ENCODE measurements around the gene FREM2.

The FREM2 gene

GRCh38 chr13:38697628-38698333 is 10.9 kb downstream of the FREM2 start:
- no peaks in the 10 kb centered on the region for H3K27me3 Mint-ChIP-seq (ENCODE audit: low read depth)
- no peaks in the 10 kb centered on the region for H3K9me3 Mint-ChIP-seq
- no peak for DNase-seq (ENCODE audit: low spot score)
- no peaks in the 10 kb centered on the region for H3K4me1 Mint-ChIP-seq (ENCODE audit: low read depth)
- H3K36me3 Mint-ChIP-seq (ENCODE audit: low read depth), result no peaks in the 10 kb centered on the region
- no peak overlapping the region for H3K27ac Mint-ChIP-seq
- H3K4me3 Mint-ChIP-seq, result no peak overlapping the region

- Mint-ChIP-seq H3K27me3 (ENCODE audit: low read depth) (no peaks in the 10 kb centered on the region), H3K27ac (no peak overlapping the region), H3K36me3 (ENCODE audit: low read depth) (no peaks in the 10 kb centered on the region), H3K4me1 (ENCODE audit: low read depth) (no peaks in the 10 kb centered on the region), H3K9me3 (no peaks in the 10 kb centered on the region), H3K4me3 (no peak overlapping the region)
- DNase-seq (ENCODE audit: low spot score), result no peak
Observed at GRCh38 chr13:38700051-38700450, 13.2 kb downstream of the FREM2 start.

GRCh38 chr13:38702669-38703068 is 15.8 kb downstream of the FREM2 start:
- no peaks in the 10 kb centered on the region for H3K4me1 Mint-ChIP-seq (ENCODE audit: low read depth)
- H3K4me3 Mint-ChIP-seq, result no peak overlapping the region
- no peaks in the 10 kb centered on the region for H3K9me3 Mint-ChIP-seq
- H3K27ac Mint-ChIP-seq, result no peak overlapping the region
- no peaks in the 10 kb centered on the region for H3K27me3 Mint-ChIP-seq (ENCODE audit: low read depth)
- no peak for DNase-seq (ENCODE audit: low spot score)
- H3K36me3 Mint-ChIP-seq (ENCODE audit: low read depth), result no peaks in the 10 kb centered on the region

GRCh38 chr13:38703255-38703654 is 16.4 kb downstream of the FREM2 start:
- H3K4me3 Mint-ChIP-seq, result no peak overlapping the region
- H3K36me3 Mint-ChIP-seq (ENCODE audit: low read depth), result no peaks in the 10 kb centered on the region
- no peak overlapping the region for H3K27ac Mint-ChIP-seq
- DNase-seq (ENCODE audit: low spot score), result no peak
- H3K27me3 Mint-ChIP-seq (ENCODE audit: low read depth), result no peaks in the 10 kb centered on the region
- H3K4me1 Mint-ChIP-seq (ENCODE audit: low read depth), result no peaks in the 10 kb centered on the region
- no peaks in the 10 kb centered on the region for H3K9me3 Mint-ChIP-seq

- Mint-ChIP-seq H3K36me3 (ENCODE audit: low read depth) (no peaks in the 10 kb centered on the region), H3K27ac (no peak overlapping the region), H3K4me3 (no peak overlapping the region), H3K9me3 (no peaks in the 10 kb centered on the region), H3K4me1 (ENCODE audit: low read depth) (no peaks in the 10 kb centered on the region), H3K27me3 (ENCODE audit: low read depth) (no peaks in the 10 kb centered on the region)
- DNase-seq (ENCODE audit: low spot score), result no peak
Observed at GRCh38 chr13:38705365-38705764, 18.5 kb downstream of the FREM2 start.

- Mint-ChIP-seq H3K27me3 (ENCODE audit: low read depth) (no peaks in the 10 kb centered on the region), H3K36me3 (ENCODE audit: low read depth) (no peaks in the 10 kb centered on the region), H3K27ac (no peak overlapping the region), H3K4me3 (no peak overlapping the region), H3K4me1 (ENCODE audit: low read depth) (no peaks in the 10 kb centered on the region), H3K9me3 (no peaks in the 10 kb centered on the region)
- DNase-seq (ENCODE audit: low spot score), result no peak
Observed at GRCh38 chr13:38707460-38707859, 20.6 kb downstream of the FREM2 start.

- H3K4me3 Mint-ChIP-seq, result no peak overlapping the region
- DNase-seq (ENCODE audit: low spot score), result no peak
- no peaks in the 10 kb centered on the region for H3K36me3 Mint-ChIP-seq (ENCODE audit: low read depth)
- H3K9me3 Mint-ChIP-seq, result no peaks in the 10 kb centered on the region
- H3K4me1 Mint-ChIP-seq (ENCODE audit: low read depth), result no peaks in the 10 kb centered on the region
- H3K27me3 Mint-ChIP-seq (ENCODE audit: low read depth), result no peaks in the 10 kb centered on the region
- no peak overlapping the region for H3K27ac Mint-ChIP-seq
Observed at GRCh38 chr13:38713046-38713445, 26.2 kb downstream of the FREM2 start.

GRCh38 chr13:38718374-38718773 is 31.5 kb downstream of the FREM2 start:
- Mint-ChIP-seq H3K4me1 (ENCODE audit: low read depth) (no peaks in the 10 kb centered on the region), H3K27ac (no peak overlapping the region), H3K27me3 (ENCODE audit: low read depth) (no peaks in the 10 kb centered on the region), H3K9me3 (no peaks in the 10 kb centered on the region), H3K36me3 (ENCODE audit: low read depth) (no peaks in the 10 kb centered on the region), H3K4me3 (no peak overlapping the region)
- DNase-seq (ENCODE audit: low spot score), result no peak

- no peak overlapping the region for H3K4me3 Mint-ChIP-seq
- no peaks in the 10 kb centered on the region for H3K36me3 Mint-ChIP-seq (ENCODE audit: low read depth)
- H3K27me3 Mint-ChIP-seq (ENCODE audit: low read depth), result no peaks in the 10 kb centered on the region
- no peaks in the 10 kb centered on the region for H3K9me3 Mint-ChIP-seq
- H3K4me1 Mint-ChIP-seq (ENCODE audit: low read depth), result no peaks in the 10 kb centered on the region
- DNase-seq (ENCODE audit: low spot score), result no peak
- no peak overlapping the region for H3K27ac Mint-ChIP-seq
Observed at GRCh38 chr13:38730332-38730731, 43.5 kb downstream of the FREM2 start.

GRCh38 chr13:38733146-38733545 is 46.3 kb downstream of the FREM2 start:
- no peaks in the 10 kb centered on the region for H3K27me3 Mint-ChIP-seq (ENCODE audit: low read depth)
- no peaks in the 10 kb centered on the region for H3K36me3 Mint-ChIP-seq (ENCODE audit: low read depth)
- no peaks in the 10 kb centered on the region for H3K9me3 Mint-ChIP-seq
- no peaks in the 10 kb centered on the region for H3K4me1 Mint-ChIP-seq (ENCODE audit: low read depth)
- H3K4me3 Mint-ChIP-seq, result no peak overlapping the region
- H3K27ac Mint-ChIP-seq, result no peak overlapping the region
- no peak for DNase-seq (ENCODE audit: low spot score)

- no peaks in the 10 kb centered on the region for H3K4me1 Mint-ChIP-seq (ENCODE audit: low read depth)
- no peaks in the 10 kb centered on the region for H3K9me3 Mint-ChIP-seq
- H3K27me3 Mint-ChIP-seq (ENCODE audit: low read depth), result no peaks in the 10 kb centered on the region
- no peaks in the 10 kb centered on the region for H3K36me3 Mint-ChIP-seq (ENCODE audit: low read depth)
- no peak overlapping the region for H3K27ac Mint-ChIP-seq
- no peak for DNase-seq (ENCODE audit: low spot score)
- no peak overlapping the region for H3K4me3 Mint-ChIP-seq
Observed at GRCh38 chr13:38735665-38736440, 49.0 kb downstream of the FREM2 start.

GRCh38 chr13:38743466-38743865 is 56.6 kb downstream of the FREM2 start:
- H3K27ac Mint-ChIP-seq, result no peak overlapping the region
- H3K36me3 Mint-ChIP-seq (ENCODE audit: low read depth), result no peaks in the 10 kb centered on the region
- no peak overlapping the region for H3K4me3 Mint-ChIP-seq
- DNase-seq (ENCODE audit: low spot score), result no peak
- H3K9me3 Mint-ChIP-seq, result no peaks in the 10 kb centered on the region
- no peaks in the 10 kb centered on the region for H3K27me3 Mint-ChIP-seq (ENCODE audit: low read depth)
- H3K4me1 Mint-ChIP-seq (ENCODE audit: low read depth), result no peaks in the 10 kb centered on the region

GRCh38 chr13:38752686-38753085 is 65.8 kb downstream of the FREM2 start:
- Mint-ChIP-seq H3K4me1 (ENCODE audit: low read depth) (no peaks in the 10 kb centered on the region), H3K36me3 (ENCODE audit: low read depth) (no peaks in the 10 kb centered on the region), H3K4me3 (no peak overlapping the region), H3K27me3 (ENCODE audit: low read depth) (no peaks in the 10 kb centered on the region), H3K9me3 (no peaks in the 10 kb centered on the region), H3K27ac (no peak overlapping the region)
- DNase-seq (ENCODE audit: low spot score), result no peak

- H3K4me3 Mint-ChIP-seq, result no peak overlapping the region
- DNase-seq (ENCODE audit: low spot score), result no peak
- no peaks in the 10 kb centered on the region for H3K36me3 Mint-ChIP-seq (ENCODE audit: low read depth)
- no peak overlapping the region for H3K27ac Mint-ChIP-seq
- H3K27me3 Mint-ChIP-seq (ENCODE audit: low read depth), result no peaks in the 10 kb centered on the region
- H3K9me3 Mint-ChIP-seq, result no peaks in the 10 kb centered on the region
- no peaks in the 10 kb centered on the region for H3K4me1 Mint-ChIP-seq (ENCODE audit: low read depth)
Observed at GRCh38 chr13:38753878-38754277, 67.0 kb downstream of the FREM2 start.

GRCh38 chr13:38755793-38756192 is 68.9 kb downstream of the FREM2 start:
- Mint-ChIP-seq H3K4me3 (no peak overlapping the region), H3K36me3 (ENCODE audit: low read depth) (no peaks in the 10 kb centered on the region), H3K27me3 (ENCODE audit: low read depth) (no peaks in the 10 kb centered on the region), H3K4me1 (ENCODE audit: low read depth) (no peaks in the 10 kb centered on the region), H3K9me3 (no peaks in the 10 kb centered on the region), H3K27ac (no peak overlapping the region)
- DNase-seq (ENCODE audit: low spot score), result no peak
